GM21360 (cell line): ENCODE data around the gene SMKR1.
"Not testable (repeated sequence)": the region's sequence is repeated elsewhere in the genome, so short reads cannot be mapped to it uniquely, and the experiment has no call there.

Experiments used
- ATAC-seq: cut with Tn5 transposase; IDR thresholded peaks from one replicate; pipeline ENCODE4 v1.9.1; 2021; ENCODE audit warnings: mild to moderate bottlenecking, moderate library complexity; ENCODE audit not compliant: unreplicated experiment

SMKR1 gene

GRCh38 chr7:129481376-129481775 lies 21.0 kb upstream of the SMKR1 start:
- ATAC-seq, result not testable (repeated sequence)

- ATAC-seq, result no peak
Observed at GRCh38 chr7:129482781-129483180, 19.6 kb upstream of the SMKR1 start.

- ATAC-seq, result no peak
Observed at GRCh38 chr7:129489491-129489890, 12.8 kb upstream of the SMKR1 start.

- ATAC-seq, result no peak
Observed at GRCh38 chr7:129492391-129492790, 9.9 kb upstream of the SMKR1 start.

GRCh38 chr7:129493555-129493954 lies 8.8 kb upstream of the SMKR1 start:
- no peak for ATAC-seq

GRCh38 chr7:129494041-129494440 lies 8.3 kb upstream of the SMKR1 start:
- peak; percentile 65 for ATAC-seq

GRCh38 chr7:129495987-129496386 lies 6.3 kb upstream of the SMKR1 start:
- ATAC-seq, result no peak

- no peak for ATAC-seq
Observed at GRCh38 chr7:129496653-129497052, 5.7 kb upstream of the SMKR1 start.

GRCh38 chr7:129497156-129497555 lies 5.2 kb upstream of the SMKR1 start:
- no peak for ATAC-seq

- no peak for ATAC-seq
Observed at GRCh38 chr7:129498021-129498420, 4.3 kb upstream of the SMKR1 start.

GRCh38 chr7:129499999-129500398 lies 2.3 kb upstream of the SMKR1 start:
- ATAC-seq, result no peak

GRCh38 chr7:129502708-129503685 lies 666 bp downstream of the SMKR1 start:
- peak; percentile 1 for ATAC-seq

- ATAC-seq, result no peak
Observed at GRCh38 chr7:129503725-129504124, 1.4 kb downstream of the SMKR1 start.

- ATAC-seq, result no peak
Observed at GRCh38 chr7:129512192-129512591, 9.9 kb downstream of the SMKR1 start.

GRCh38 chr7:129513546-129513945 lies 11.2 kb downstream of the SMKR1 start:
- ATAC-seq, result no peak

- no peak for ATAC-seq
Observed at GRCh38 chr7:129514683-129515082, 12.4 kb downstream of the SMKR1 start.

GRCh38 chr7:129515381-129515780 lies 13.1 kb downstream of the SMKR1 start:
- ATAC-seq, result no peak

GRCh38 chr7:129517931-129518330 lies 15.6 kb downstream of the SMKR1 start:
- no peak for ATAC-seq

- no peak for ATAC-seq
Observed at GRCh38 chr7:129519464-129519863, 17.1 kb downstream of the SMKR1 start.

- ATAC-seq, result no peak
Observed at GRCh38 chr7:129522088-129522970, 20.0 kb downstream of the SMKR1 start.

GRCh38 chr7:129522971-129523340 lies 20.6 kb downstream of the SMKR1 start:
- ATAC-seq, result no peak

- ATAC-seq, result no peak
Observed at GRCh38 chr7:129523924-129524323, 21.6 kb downstream of the SMKR1 start.
